GM23338 (cell line): ENCODE results near the gene CNOT10. TPM values are rescaled to one million over a fixed set of nuclear protein-coding genes. Genes with fewer than 3 reads are reported as not detected.

Experiments used
- ATAC-seq: fragments of 200-7000 bp; cut with Tn5 transposase; 3 replicates; pipeline ENCODE4 v1.9.1; 2020
- DNase-seq: peaks from one replicate; pipeline ENCODE4 v3.0.0-alpha.2; 2015; ENCODE audit warnings: low spot score
- H2AFZ ChIP-seq: fragments of 200-600 bp; sonication (generic); 2 replicates; pipeline ENCODE4 v1.8.0; 2016; ENCODE audit warnings: antibody characterized with exemption, mild to moderate bottlenecking, moderate library complexity
- H3F3A ChIP-seq: fragments of 200-600 bp; sonication (generic); replicated peaks from 2 replicates; pipeline ENCODE4 v1.8.0; 2017; ENCODE audit warnings: antibody characterized with exemption, mixed run types, low read depth
- H3K27ac ChIP-seq: fragments of 200-600 bp; sonication (generic); 2 replicates; pipeline ENCODE4 v1.6.1; 2016; ENCODE audit warnings: low read depth
- H3K27me3 ChIP-seq: fragments of 200-600 bp; sonication (generic); 2 replicates; pipeline ENCODE4 v1.8.0; 2016; ENCODE audit warnings: mild to moderate bottlenecking, mixed run types, moderate library complexity; ENCODE audit not compliant: insufficient read depth
- H3K36me3 ChIP-seq: fragments of 200-600 bp; sonication (generic); 2 replicates; pipeline ENCODE4 v1.8.0; 2016; ENCODE audit warnings: mild to moderate bottlenecking; ENCODE audit not compliant: insufficient read depth
- H3K4me1 ChIP-seq: fragments of 200-600 bp; sonication (generic); 2 replicates; pipeline ENCODE4 v1.8.0; 2016; ENCODE audit warnings: mild to moderate bottlenecking, moderate library complexity; ENCODE audit not compliant: insufficient read depth
- H3K4me2 ChIP-seq: fragments of 200-600 bp; sonication (generic); 2 replicates; pipeline ENCODE4 v1.7.1; 2017; ENCODE audit warnings: mixed run types
- H3K4me3 ChIP-seq: fragments of 200-600 bp; sonication (generic); 2 replicates; pipeline ENCODE4 v1.6.1; 2016; ENCODE audit warnings: mixed run types
- H3K79me2 ChIP-seq: fragments of 200-600 bp; sonication (generic); replicated peaks from 2 replicates; pipeline ENCODE4 v1.8.0; 2017; ENCODE audit warnings: mild to moderate bottlenecking; ENCODE audit not compliant: insufficient read depth
- H3K9me2 ChIP-seq: fragments of 200-600 bp; sonication (generic); 2 replicates; pipeline ENCODE4 v1.8.0; 2017; ENCODE audit not compliant: insufficient read depth
- H4K20me1 ChIP-seq: fragments of 200-600 bp; sonication (generic); replicated peaks from 2 replicates; pipeline ENCODE4 v1.8.0; 2017; ENCODE audit warnings: mild to moderate bottlenecking; ENCODE audit not compliant: insufficient read depth
- H3K27ac Mint-ChIP-seq: 2 replicates; pipeline ENCODE4 v1.8.0; 2020; ENCODE audit warnings: inconsistent platforms, mild to moderate bottlenecking, moderate library complexity, mixed read lengths
- H3K27me3 Mint-ChIP-seq: 3 replicates; pipeline ENCODE4 v1.8.0; 2022; ENCODE audit warnings: low read depth, mild to moderate bottlenecking, moderate library complexity, mixed read lengths, inconsistent platforms; ENCODE audit not compliant: insufficient read depth, poor library complexity
- H3K36me3 Mint-ChIP-seq: 3 replicates; pipeline ENCODE4 v1.8.0; 2021; ENCODE audit warnings: low read depth, mild to moderate bottlenecking, inconsistent platforms, moderate library complexity, mixed read lengths
- H3K4me1 Mint-ChIP-seq: 3 replicates; pipeline ENCODE4 v1.8.0; 2020; ENCODE audit warnings: mild to moderate bottlenecking, inconsistent platforms, mixed read lengths
- H3K4me3 Mint-ChIP-seq: 3 replicates; pipeline ENCODE4 v1.8.0; 2021; ENCODE audit warnings: moderate library complexity, mild to moderate bottlenecking, inconsistent platforms, mixed read lengths
- H3K9me3 Mint-ChIP-seq: 3 replicates; pipeline ENCODE4 v1.8.0; 2020; ENCODE audit warnings: moderate library complexity, mild to moderate bottlenecking, inconsistent platforms, mixed read lengths
- CREB1 ChIP-seq: fragments of 250-450 bp; sonication (Bioruptor Pico); IDR thresholded peaks from 2 replicates; pipeline ENCODE4 v1.5.0; 2020; ENCODE audit warnings: low read depth, mild to moderate bottlenecking, moderate library complexity
- EZH2 ChIP-seq: fragments of 200-600 bp; sonication (generic); IDR thresholded peaks from one replicate; pipeline ENCODE4 v1.8.0; 2017; ENCODE audit warnings: antibody characterized with exemption, mild to moderate bottlenecking, low read depth; ENCODE audit not compliant: unreplicated experiment
- EZH2phosphoT487 ChIP-seq: fragments of 200-600 bp; sonication (generic); IDR thresholded peaks from one replicate; pipeline ENCODE4 v1.8.1; 2018; ENCODE audit warnings: antibody characterized with exemption; ENCODE audit not compliant: unreplicated experiment
- JUNB ChIP-seq: IDR thresholded peaks from one replicate; pipeline ENCODE4 v1.6.1; 2016; ENCODE audit warnings: antibody characterized with exemption; ENCODE audit not compliant: unreplicated experiment
- NANOG ChIP-seq: IDR thresholded peaks from 2 replicates; pipeline ENCODE4 v1.6.1; 2016; ENCODE audit warnings: antibody characterized with exemption, borderline replicate concordance
- POLR2AphosphoS5 ChIP-seq: IDR thresholded peaks from 2 replicates; pipeline ENCODE4 v1.6.1; 2016; ENCODE audit warnings: antibody characterized with exemption, low read depth
- STAT1 ChIP-seq: IDR thresholded peaks from one replicate; pipeline ENCODE4 v1.6.1; 2016; ENCODE audit warnings: antibody characterized with exemption; ENCODE audit not compliant: unreplicated experiment
- ZNF114 ChIP-seq: fragments of 250-450 bp; sonication (Bioruptor Pico); IDR thresholded peaks from 2 replicates; pipeline ENCODE4 v1.5.0; 2020; ENCODE audit warnings: mild to moderate bottlenecking, moderate library complexity
- ZNF331 ChIP-seq: fragments of 250-450 bp; sonication (Bioruptor Pico); IDR thresholded peaks from 2 replicates; pipeline ENCODE4 v1.5.0; 2020; ENCODE audit warnings: low read depth, mild to moderate bottlenecking, moderate library complexity
- polyA plus RNA-seq: library from polyadenylated mRNA; unstranded; fragments of >200 nt; fragmentation: Nextera tagmentation; extraction: Ambion mirVana; gene quantifications from 2 replicates; pipeline ENCODE4 v1.2.1, GENCODE V29; 2016
- total RNA-seq: library from RNA; depleted of rRNA; stranded (reverse); fragments of >200 nt; shearing (Covaris generic); gene quantifications from 2 replicates; pipeline ENCODE4 v1.2.3, GENCODE V29; 2014
- TF ChIP-seq, protein P1 (sequence below): IDR thresholded peaks from 2 replicates; pipeline ENCODE4 v1.6.1; 2016; ENCODE audit warnings: antibody characterized with exemption
- TF ChIP-seq, protein P2 (sequence below): IDR thresholded peaks from one replicate; pipeline ENCODE4 v1.6.1; 2018; ENCODE audit warnings: antibody characterized with exemption; ENCODE audit not compliant: unreplicated experiment
- TF ChIP-seq, protein P3 (sequence below): fragments of 250-450 bp; sonication (Bioruptor Pico); IDR thresholded peaks from 2 replicates; pipeline ENCODE4 v1.5.0; 2020; ENCODE audit warnings: mild to moderate bottlenecking, moderate library complexity
- TF ChIP-seq, protein P4 (sequence below), 2 experiments: fragments of 200-600 bp in 1 of 2; sonication (generic) in 1 of 2; conservative IDR thresholded peaks; 2 replicates each; pipeline versions ENCODE4 v1.5.1 to v1.6.1; 2016 to 2017; ENCODE audit warnings: antibody characterized with exemption in 2 of 2, low read depth in 2 of 2, mild to moderate bottlenecking in 2 of 2, moderate library complexity in 1 of 2

Gene CNOT10
- total and polyA plus RNA-seq, 2 experiments from 2014 or later: 27.2 to 46.9 TPM

DNA sequence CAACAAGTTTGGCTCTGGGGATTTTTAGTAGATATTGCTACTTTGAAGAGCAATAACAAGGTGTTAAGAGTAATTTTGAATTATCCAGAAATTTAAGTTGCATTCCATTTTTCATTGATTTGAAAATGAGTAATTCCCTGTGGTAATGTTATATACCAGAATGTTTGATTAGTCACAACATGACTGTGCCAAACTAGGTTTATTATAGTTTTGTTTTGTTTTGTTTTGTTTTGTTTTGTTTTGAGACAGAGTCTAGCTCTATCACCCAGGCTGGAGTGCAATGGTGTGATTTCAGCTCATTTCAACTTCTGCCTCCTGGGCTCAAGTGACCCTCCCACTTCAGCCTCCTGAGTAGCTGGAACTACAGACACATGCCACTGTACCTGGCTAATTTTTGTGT, 40.7 kb downstream of the CNOT10 start:
- Histone ChIP-seq H3K27ac (no peak overlapping the region), H3K4me3 (no peak overlapping the region), H3F3A (peaks cover 8% of the 10 kb centered on the region), H3K36me3 (0 out of 2 replicates have a peak, but pooled peaks cover 5% of the 10 kb centered on the region), H3K79me2 (0 out of 2 replicates have a peak, but pooled peaks cover 7% of the 10 kb centered on the region), H3K27me3 (no peaks in the 10 kb centered on the region), H3K9me2 (no peaks in the 10 kb centered on the region), H4K20me1 (peaks cover 4% of the 10 kb centered on the region; the same call in 1 of the 2 replicates), H3K4me1 (peaks cover 9% of the 10 kb centered on the region; the same call in 1 of the 2 replicates), H3K4me2 (no peak overlapping the region), H2AFZ (no peak overlapping the region)
- no peak for TF ChIP-seq POLR2AphosphoS5
- no peak for TF ChIP-seq EZH2
- no peak for TF ChIP-seq JUNB
- no peak for TF ChIP-seq STAT1
- no peak for TF ChIP-seq CREB1 (CRISPR knock-in tag)
- TF ChIP-seq, protein P1, sequence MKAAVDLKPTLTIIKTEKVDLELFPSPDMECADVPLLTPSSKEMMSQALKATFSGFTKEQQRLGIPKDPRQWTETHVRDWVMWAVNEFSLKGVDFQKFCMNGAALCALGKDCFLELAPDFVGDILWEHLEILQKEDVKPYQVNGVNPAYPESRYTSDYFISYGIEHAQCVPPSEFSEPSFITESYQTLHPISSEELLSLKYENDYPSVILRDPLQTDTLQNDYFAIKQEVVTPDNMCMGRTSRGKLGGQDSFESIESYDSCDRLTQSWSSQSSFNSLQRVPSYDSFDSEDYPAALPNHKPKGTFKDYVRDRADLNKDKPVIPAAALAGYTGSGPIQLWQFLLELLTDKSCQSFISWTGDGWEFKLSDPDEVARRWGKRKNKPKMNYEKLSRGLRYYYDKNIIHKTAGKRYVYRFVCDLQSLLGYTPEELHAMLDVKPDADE: no peak
- TF ChIP-seq, protein P2, sequence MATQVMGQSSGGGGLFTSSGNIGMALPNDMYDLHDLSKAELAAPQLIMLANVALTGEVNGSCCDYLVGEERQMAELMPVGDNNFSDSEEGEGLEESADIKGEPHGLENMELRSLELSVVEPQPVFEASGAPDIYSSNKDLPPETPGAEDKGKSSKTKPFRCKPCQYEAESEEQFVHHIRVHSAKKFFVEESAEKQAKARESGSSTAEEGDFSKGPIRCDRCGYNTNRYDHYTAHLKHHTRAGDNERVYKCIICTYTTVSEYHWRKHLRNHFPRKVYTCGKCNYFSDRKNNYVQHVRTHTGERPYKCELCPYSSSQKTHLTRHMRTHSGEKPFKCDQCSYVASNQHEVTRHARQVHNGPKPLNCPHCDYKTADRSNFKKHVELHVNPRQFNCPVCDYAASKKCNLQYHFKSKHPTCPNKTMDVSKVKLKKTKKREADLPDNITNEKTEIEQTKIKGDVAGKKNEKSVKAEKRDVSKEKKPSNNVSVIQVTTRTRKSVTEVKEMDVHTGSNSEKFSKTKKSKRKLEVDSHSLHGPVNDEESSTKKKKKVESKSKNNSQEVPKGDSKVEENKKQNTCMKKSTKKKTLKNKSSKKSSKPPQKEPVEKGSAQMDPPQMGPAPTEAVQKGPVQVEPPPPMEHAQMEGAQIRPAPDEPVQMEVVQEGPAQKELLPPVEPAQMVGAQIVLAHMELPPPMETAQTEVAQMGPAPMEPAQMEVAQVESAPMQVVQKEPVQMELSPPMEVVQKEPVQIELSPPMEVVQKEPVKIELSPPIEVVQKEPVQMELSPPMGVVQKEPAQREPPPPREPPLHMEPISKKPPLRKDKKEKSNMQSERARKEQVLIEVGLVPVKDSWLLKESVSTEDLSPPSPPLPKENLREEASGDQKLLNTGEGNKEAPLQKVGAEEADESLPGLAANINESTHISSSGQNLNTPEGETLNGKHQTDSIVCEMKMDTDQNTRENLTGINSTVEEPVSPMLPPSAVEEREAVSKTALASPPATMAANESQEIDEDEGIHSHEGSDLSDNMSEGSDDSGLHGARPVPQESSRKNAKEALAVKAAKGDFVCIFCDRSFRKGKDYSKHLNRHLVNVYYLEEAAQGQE: no peak
- TF ChIP-seq, protein P3, sequence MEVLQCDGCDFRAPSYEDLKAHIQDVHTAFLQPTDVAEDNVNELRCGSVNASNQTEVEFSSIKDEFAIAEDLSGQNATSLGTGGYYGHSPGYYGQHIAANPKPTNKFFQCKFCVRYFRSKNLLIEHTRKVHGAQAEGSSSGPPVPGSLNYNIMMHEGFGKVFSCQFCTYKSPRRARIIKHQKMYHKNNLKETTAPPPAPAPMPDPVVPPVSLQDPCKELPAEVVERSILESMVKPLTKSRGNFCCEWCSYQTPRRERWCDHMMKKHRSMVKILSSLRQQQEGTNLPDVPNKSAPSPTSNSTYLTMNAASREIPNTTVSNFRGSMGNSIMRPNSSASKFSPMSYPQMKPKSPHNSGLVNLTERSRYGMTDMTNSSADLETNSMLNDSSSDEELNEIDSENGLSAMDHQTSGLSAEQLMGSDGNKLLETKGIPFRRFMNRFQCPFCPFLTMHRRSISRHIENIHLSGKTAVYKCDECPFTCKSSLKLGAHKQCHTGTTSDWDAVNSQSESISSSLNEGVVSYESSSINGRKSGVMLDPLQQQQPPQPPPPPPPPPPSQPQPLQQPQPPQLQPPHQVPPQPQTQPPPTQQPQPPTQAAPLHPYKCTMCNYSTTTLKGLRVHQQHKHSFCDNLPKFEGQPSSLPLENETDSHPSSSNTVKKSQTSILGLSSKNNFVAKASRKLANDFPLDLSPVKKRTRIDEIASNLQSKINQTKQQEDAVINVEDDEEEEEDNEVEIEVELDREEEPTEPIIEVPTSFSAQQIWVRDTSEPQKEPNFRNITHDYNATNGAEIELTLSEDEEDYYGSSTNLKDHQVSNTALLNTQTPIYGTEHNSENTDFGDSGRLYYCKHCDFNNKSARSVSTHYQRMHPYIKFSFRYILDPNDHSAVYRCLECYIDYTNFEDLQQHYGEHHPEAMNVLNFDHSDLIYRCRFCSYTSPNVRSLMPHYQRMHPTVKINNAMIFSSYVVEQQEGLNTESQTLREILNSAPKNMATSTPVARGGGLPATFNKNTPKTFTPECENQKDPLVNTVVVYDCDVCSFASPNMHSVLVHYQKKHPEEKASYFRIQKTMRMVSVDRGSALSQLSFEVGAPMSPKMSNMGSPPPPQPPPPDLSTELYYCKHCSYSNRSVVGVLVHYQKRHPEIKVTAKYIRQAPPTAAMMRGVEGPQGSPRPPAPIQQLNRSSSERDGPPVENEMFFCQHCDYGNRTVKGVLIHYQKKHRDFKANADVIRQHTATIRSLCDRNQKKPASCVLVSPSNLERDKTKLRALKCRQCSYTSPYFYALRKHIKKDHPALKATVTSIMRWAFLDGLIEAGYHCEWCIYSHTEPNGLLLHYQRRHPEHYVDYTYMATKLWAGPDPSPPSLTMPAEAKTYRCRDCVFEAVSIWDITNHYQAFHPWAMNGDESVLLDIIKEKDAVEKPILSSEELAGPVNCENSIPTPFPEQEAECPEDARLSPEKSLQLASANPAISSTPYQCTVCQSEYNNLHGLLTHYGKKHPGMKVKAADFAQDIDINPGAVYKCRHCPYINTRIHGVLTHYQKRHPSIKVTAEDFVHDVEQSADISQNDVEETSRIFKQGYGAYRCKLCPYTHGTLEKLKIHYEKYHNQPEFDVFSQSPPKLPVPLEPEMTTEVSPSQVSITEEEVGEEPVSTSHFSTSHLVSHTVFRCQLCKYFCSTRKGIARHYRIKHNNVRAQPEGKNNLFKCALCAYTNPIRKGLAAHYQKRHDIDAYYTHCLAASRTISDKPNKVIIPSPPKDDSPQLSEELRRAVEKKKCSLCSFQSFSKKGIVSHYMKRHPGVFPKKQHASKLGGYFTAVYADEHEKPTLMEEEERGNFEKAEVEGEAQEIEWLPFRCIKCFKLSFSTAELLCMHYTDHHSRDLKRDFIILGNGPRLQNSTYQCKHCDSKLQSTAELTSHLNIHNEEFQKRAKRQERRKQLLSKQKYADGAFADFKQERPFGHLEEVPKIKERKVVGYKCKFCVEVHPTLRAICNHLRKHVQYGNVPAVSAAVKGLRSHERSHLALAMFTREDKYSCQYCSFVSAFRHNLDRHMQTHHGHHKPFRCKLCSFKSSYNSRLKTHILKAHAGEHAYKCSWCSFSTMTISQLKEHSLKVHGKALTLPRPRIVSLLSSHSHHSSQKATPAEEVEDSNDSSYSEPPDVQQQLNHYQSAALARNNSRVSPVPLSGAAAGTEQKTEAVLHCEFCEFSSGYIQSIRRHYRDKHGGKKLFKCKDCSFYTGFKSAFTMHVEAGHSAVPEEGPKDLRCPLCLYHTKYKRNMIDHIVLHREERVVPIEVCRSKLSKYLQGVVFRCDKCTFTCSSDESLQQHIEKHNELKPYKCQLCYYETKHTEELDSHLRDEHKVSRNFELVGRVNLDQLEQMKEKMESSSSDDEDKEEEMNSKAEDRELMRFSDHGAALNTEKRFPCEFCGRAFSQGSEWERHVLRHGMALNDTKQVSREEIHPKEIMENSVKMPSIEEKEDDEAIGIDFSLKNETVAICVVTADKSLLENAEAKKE (CRISPR knock-in tag): no peak
- TF ChIP-seq, protein P4, sequence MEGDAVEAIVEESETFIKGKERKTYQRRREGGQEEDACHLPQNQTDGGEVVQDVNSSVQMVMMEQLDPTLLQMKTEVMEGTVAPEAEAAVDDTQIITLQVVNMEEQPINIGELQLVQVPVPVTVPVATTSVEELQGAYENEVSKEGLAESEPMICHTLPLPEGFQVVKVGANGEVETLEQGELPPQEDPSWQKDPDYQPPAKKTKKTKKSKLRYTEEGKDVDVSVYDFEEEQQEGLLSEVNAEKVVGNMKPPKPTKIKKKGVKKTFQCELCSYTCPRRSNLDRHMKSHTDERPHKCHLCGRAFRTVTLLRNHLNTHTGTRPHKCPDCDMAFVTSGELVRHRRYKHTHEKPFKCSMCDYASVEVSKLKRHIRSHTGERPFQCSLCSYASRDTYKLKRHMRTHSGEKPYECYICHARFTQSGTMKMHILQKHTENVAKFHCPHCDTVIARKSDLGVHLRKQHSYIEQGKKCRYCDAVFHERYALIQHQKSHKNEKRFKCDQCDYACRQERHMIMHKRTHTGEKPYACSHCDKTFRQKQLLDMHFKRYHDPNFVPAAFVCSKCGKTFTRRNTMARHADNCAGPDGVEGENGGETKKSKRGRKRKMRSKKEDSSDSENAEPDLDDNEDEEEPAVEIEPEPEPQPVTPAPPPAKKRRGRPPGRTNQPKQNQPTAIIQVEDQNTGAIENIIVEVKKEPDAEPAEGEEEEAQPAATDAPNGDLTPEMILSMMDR (conservative IDR thresholded peaks at IDR 0.05; ENCODE audit: low read depth in 2 of 2): no peak
- TF ChIP-seq NANOG: no peak
- TF ChIP-seq ZNF331 (CRISPR knock-in tag): no peak
- no peak for TF ChIP-seq EZH2phosphoT487
- TF ChIP-seq ZNF114 (CRISPR knock-in tag): no peak
- peaks cover 33% of the 10 kb centered on the region for H3K36me3 Mint-ChIP-seq
- H3K4me3 Mint-ChIP-seq: no peak overlapping the region
- H3K27ac Mint-ChIP-seq: no peak overlapping the region; the same call in 1 of the 2 replicates
- no peaks in the 10 kb centered on the region; the same call in 2 of the 3 replicates for H3K9me3 Mint-ChIP-seq
- peaks cover 1% of the 10 kb centered on the region for H3K27me3 Mint-ChIP-seq
- no peak for ATAC-seq
- H3K4me1 Mint-ChIP-seq: peaks cover 6% of the 10 kb centered on the region
- no peak for DNase-seq
